Measurements from ENCODE around the gene SYT9.

- TF ChIP-seq TAF1 (IDR thresholded peaks at IDR 0.05; ENCODE audit: control insufficient read depth, extremely low read depth, insufficient read depth, low read length, severe bottlenecking) (no peak), KLF6 (CRISPR knock-in tag; IDR thresholded peaks at IDR 0.05; ENCODE audit: borderline replicate concordance) (no peak), ZNF354B (CRISPR knock-in tag; IDR thresholded peaks at IDR 0.05) (no peak)
These were observed 1.0 kb downstream of the SYT9 start for GRCh38 chr11:7252683-7253213.
